HG03378 (cell line): ENCODE measurements around the gene TGM6.

Experiments
- ATAC-seq: cut with Tn5 transposase; IDR thresholded peaks from one replicate; pipeline ENCODE4 v1.9.1; 2021; ENCODE audit warnings: mild to moderate bottlenecking, moderate library complexity; ENCODE audit not compliant: unreplicated experiment

TGM6 gene

GRCh38 chr20:2480381-2480780 lies 99.7 kb downstream of the TGM6 start:
- no peak for ATAC-seq
